Sigmoid colon (tissue), 7 donors: ENCODE results near the gene CDT1. TPM values are rescaled to one million over a fixed set of nuclear protein-coding genes. Genes with fewer than 3 reads are reported as not detected.

Experiments
- DNase-seq: peaks from one replicate; pipeline ENCODE4 v3.0.0-alpha.2; 2019
- H3K27ac ChIP-seq, 4 donors: fragments of 200-600 bp; sonication (generic); one replicate each; pipeline ENCODE4 v1.5.1; 2016 to 2019; ENCODE audit warnings: mild to moderate bottlenecking in 1 of 4
- H3K27me3 ChIP-seq, 3 donors: fragments of 200-600 bp; sonication (generic); one replicate each; pipeline ENCODE4 v1.5.1; 2019; ENCODE audit warnings: mild to moderate bottlenecking in 1 of 3
- H3K36me3 ChIP-seq, 4 donors: fragments of 200-600 bp; sonication (generic); one replicate each; pipeline ENCODE4 v1.5.1; 2016 to 2019
- H3K4me1 ChIP-seq, 4 donors: fragments of 200-600 bp; sonication (generic); one replicate each; pipeline ENCODE4 v1.5.1; 2017 to 2019
- H3K4me3 ChIP-seq, 4 donors: fragments of 200-600 bp; sonication (generic); one replicate each; pipeline ENCODE4 v1.5.1; 2017 to 2019; ENCODE audit warnings: mild to moderate bottlenecking in 2 of 4, moderate library complexity in 1 of 4
- H3K9me3 ChIP-seq, 4 donors: fragments of 200-600 bp in 3 of 4; sonication (generic) in 3 of 4; one replicate each; pipeline versions ENCODE4 v1.5.1 to v1.6.1; 2013 to 2019
- CTCF ChIP-seq, 4 experiments: fragments of 450-650 bp in 3 of 4; fragments of 200-600 bp in 1 of 4; IDR thresholded peaks; one replicate each; pipeline ENCODE4 v1.5.1; 2016 to 2019; ENCODE audit warnings: antibody characterized with exemption in 4 of 4, mild to moderate bottlenecking in 3 of 4, moderate library complexity in 2 of 4
- EP300 ChIP-seq, 4 donors: sonication (generic); formaldehyde crosslinking; IDR thresholded peaks; one replicate each; pipeline ENCODE4 v1.6.1; 2017; ENCODE audit warnings: antibody characterized with exemption in 4 of 4
- POLR2A ChIP-seq, 2 donors: fragments of 450-650 bp; IDR thresholded peaks; one replicate each; pipeline ENCODE4 v1.6.1; 2016; ENCODE audit warnings: antibody characterized with exemption in 2 of 2, mild to moderate bottlenecking in 2 of 2, moderate library complexity in 2 of 2
- POLR2AphosphoS5 ChIP-seq, 4 donors: sonication (generic); formaldehyde crosslinking; IDR thresholded peaks; one replicate each; pipeline ENCODE4 v1.6.1; 2017; ENCODE audit warnings: antibody characterized with exemption in 4 of 4
- WGBS, 2 donors: extraction: QIAGEN DNeasy Blood & Tissue Kit; methylation state at CpG; one replicate each; pipeline ENCODE4 v1.1.7; 2013; 5-methylcytosine and 5-hydroxymethylcytosine counted together
- intact Hi-C: fragments of 100-400 bp; cut with DNase I; formaldehyde crosslinking; loops from one replicate; pipeline ENCODE4 v1.15.1; 2023
- polyA plus RNA-seq, 3 donors: library from polyadenylated mRNA; stranded (reverse); fragments of 200-250 nt; gene quantifications; one replicate each; pipeline ENCODE4 v1.2.3, GENCODE V29; 2013
- total RNA-seq, 4 donors: library from RNA; depleted of rRNA; stranded (reverse); fragments of >200 nt; gene quantifications; one replicate each; pipeline ENCODE4 v1.1.0, GENCODE V29; 2016
- donor health status: healthy with polysubstance abuse.
- donor health status: Bipolar disorder and iron deficiency.
- donor health status: healthy.

CDT1 gene
- total and polyA plus RNA-seq, 7 donors = 0.71 to 17.4 (median 3.3) TPM; not detected in 1

GRCh38 chr16:88809068-88809675, 5.6 kb downstream of the CDT1 start:
- peaks cover 0 to 43% (median 36%) of the 10 kb centered on the region in 4 donors for H3K4me1 ChIP-seq
- intact Hi-C loops = no loop called here
- WGBS, 2 donors = 81 to 91% methylated on average over 10 of the region's 10 CpGs
- no peak overlapping the region for H3K4me3 ChIP-seq
- DNase-seq = no peak
- peak overlapping the region in 1 of 4 donors; percentile 96 for H3K27ac ChIP-seq
- H3K36me3 ChIP-seq = peaks cover 0 to 21% (median 5%) of the 10 kb centered on the region in 4 donors
- TF ChIP-seq POLR2AphosphoS5 (IDR thresholded peaks at IDR 0.05) (no peak), POLR2A (IDR thresholded peaks at IDR 0.05) (no peak), CTCF (IDR thresholded peaks at IDR 0.05) (no peak), EP300 (IDR thresholded peaks at IDR 0.05) (no peak)
- peaks cover 0 to 5% (median 0%) of the 10 kb centered on the region in 3 donors for H3K27me3 ChIP-seq
- H3K9me3 ChIP-seq = no peaks in the 10 kb centered on the region

GRCh38 chr16:88809676-88810165, 6.1 kb downstream of the CDT1 start:
- Histone ChIP-seq H3K4me3 (no peak overlapping the region), H3K9me3 (no peaks in the 10 kb centered on the region), H3K27ac (peak overlapping the region in 2 of 4 donors; percentile 12 to 96), H3K27me3 (no peaks in the 10 kb centered on the region), H3K4me1 (peaks cover 0 to 38% (median 31%) of the 10 kb centered on the region in 4 donors), H3K36me3 (peaks cover 0 to 21% (median 5%) of the 10 kb centered on the region in 4 donors)
- intact Hi-C loops = loop anchor here (5.0 kb wide), 1 partner anchor 133 kb away; no protein-coding TSS in a partner anchor
- no peak for TF ChIP-seq POLR2A (IDR thresholded peaks at IDR 0.05)
- TF ChIP-seq CTCF (IDR thresholded peaks at IDR 0.05) = no peak
- TF ChIP-seq EP300 (IDR thresholded peaks at IDR 0.05) = no peak
- 71 to 82% methylated on average over 10 of the region's 10 CpGs for WGBS, 2 donors
- DNase-seq = no peak

GRCh38 chr16:88810166-88810911, 6.8 kb downstream of the CDT1 start:
- DNase-seq = no peak
- H3K4me3 ChIP-seq = peak overlapping the region; percentile 63 to 88 (median 76)
- intact Hi-C loops = loop anchor here (5.0 kb wide), 1 partner anchor 132 kb away; no protein-coding TSS in a partner anchor
- peak overlapping the region; percentile 91 to 96 (median 96) for H3K27ac ChIP-seq
- 21 to 38% methylated on average over 12 of the region's 12 CpGs for WGBS, 2 donors
- H3K4me1 ChIP-seq = peaks cover 0 to 36% (median 28%) of the 10 kb centered on the region in 4 donors
- peaks cover 0 to 21% (median 5%) of the 10 kb centered on the region in 4 donors for H3K36me3 ChIP-seq
- no peak for TF ChIP-seq POLR2A (IDR thresholded peaks at IDR 0.05)
- TF ChIP-seq EP300 (IDR thresholded peaks at IDR 0.05) = no peak
- no peak for TF ChIP-seq POLR2AphosphoS5 (IDR thresholded peaks at IDR 0.05)
- no peak for TF ChIP-seq CTCF (IDR thresholded peaks at IDR 0.05)
- H3K9me3 ChIP-seq = no peaks in the 10 kb centered on the region
- no peaks in the 10 kb centered on the region for H3K27me3 ChIP-seq

- intact Hi-C loops = loop anchor here (1.0 to 5.0 kb wide), 2 partner anchors 46 to 131 kb away; partner anchors contain the start of gene TRAPPC2L
- H3K4me1 ChIP-seq = peaks cover 0 to 36% (median 28%) of the 10 kb centered on the region in 4 donors
- peak overlapping the region; percentile 63 to 88 (median 76) for H3K4me3 ChIP-seq
- TF ChIP-seq POLR2A (IDR thresholded peaks at IDR 0.05) = peak; percentile 70 to 74
- peak; percentile 78 to 99 (median 95) for TF ChIP-seq POLR2AphosphoS5 (IDR thresholded peaks at IDR 0.05)
- no peak for TF ChIP-seq CTCF (IDR thresholded peaks at IDR 0.05)
- H3K36me3 ChIP-seq = peaks cover 0 to 21% (median 5%) of the 10 kb centered on the region in 4 donors
- 0 to 2% methylated on average over 65 of the region's 65 CpGs for WGBS, 2 donors
- peak; percentile 90 for DNase-seq
- peak overlapping the region; percentile 91 to 96 (median 96) for H3K27ac ChIP-seq
- H3K27me3 ChIP-seq = no peaks in the 10 kb centered on the region
- H3K9me3 ChIP-seq = no peaks in the 10 kb centered on the region
These were observed 7.6 kb downstream of the CDT1 start for GRCh38 chr16:88810912-88811768.
